ENCODE results near the gene CISD2.
"Not testable (repeated sequence)": the region's sequence is repeated elsewhere in the genome, so short reads cannot be mapped to it uniquely, and the experiment has no call there.

Gene CISD2

GRCh38 chr4:102938063-102938462 is 69.3 kb downstream of the CISD2 start:
- not testable (repeated sequence) for DNase-seq
